NCI-H524 (cell line): ENCODE measurements around the gene VPS13D.

Experiments
- DNase-seq, 2 experiments: peaks; one replicate each; lab custom pipeline; 2025; lab: John Stamatoyannopoulos, UW

The VPS13D gene

GRCh38 chr1:12491656-12492055, 261.8 kb downstream of the VPS13D start:
- DNase-seq = no peak

GRCh38 chr1:12495725-12496124, 265.9 kb downstream of the VPS13D start:
- DNase-seq = no peak

- DNase-seq = no peak
These were observed 266.5 kb downstream of the VPS13D start for GRCh38 chr1:12496154-12496961.

- DNase-seq = no peak
These were observed 269.9 kb downstream of the VPS13D start for GRCh38 chr1:12499539-12500240.

GRCh38 chr1:12501661-12502060, 271.8 kb downstream of the VPS13D start:
- DNase-seq = no peak

- no peak for DNase-seq
These were observed 272.7 kb downstream of the VPS13D start for GRCh38 chr1:12502336-12503109.

- DNase-seq = no peak
These were observed 273.9 kb downstream of the VPS13D start for GRCh38 chr1:12503709-12504108.

GRCh38 chr1:12504601-12505000, 274.8 kb downstream of the VPS13D start:
- DNase-seq = no peak

GRCh38 chr1:12505231-12505630, 275.4 kb downstream of the VPS13D start:
- no peak for DNase-seq

- DNase-seq = no peak
These were observed 275.9 kb downstream of the VPS13D start for GRCh38 chr1:12505639-12506280.

GRCh38 chr1:12506281-12507280, 276.8 kb downstream of the VPS13D start:
- no peak for DNase-seq

GRCh38 chr1:12507631-12508030, 277.8 kb downstream of the VPS13D start:
- DNase-seq = no peak

- DNase-seq = no peak
These were observed 279.0 kb downstream of the VPS13D start for GRCh38 chr1:12508849-12509248.

- DNase-seq = no peak
These were observed 281.3 kb downstream of the VPS13D start for GRCh38 chr1:12511128-12511484.

- DNase-seq = no peak
These were observed 282.0 kb downstream of the VPS13D start for GRCh38 chr1:12511516-12512468.

GRCh38 chr1:12513181-12513580, 283.4 kb downstream of the VPS13D start:
- no peak for DNase-seq

- DNase-seq = no peak
These were observed 284.8 kb downstream of the VPS13D start for GRCh38 chr1:12514590-12514989.

GRCh38 chr1:12515234-12515633, 285.4 kb downstream of the VPS13D start:
- no peak for DNase-seq

GRCh38 chr1:12516741-12517140, 286.9 kb downstream of the VPS13D start:
- DNase-seq = no peak
